ENCODE measurements around the gene PLD6.

DNA sequence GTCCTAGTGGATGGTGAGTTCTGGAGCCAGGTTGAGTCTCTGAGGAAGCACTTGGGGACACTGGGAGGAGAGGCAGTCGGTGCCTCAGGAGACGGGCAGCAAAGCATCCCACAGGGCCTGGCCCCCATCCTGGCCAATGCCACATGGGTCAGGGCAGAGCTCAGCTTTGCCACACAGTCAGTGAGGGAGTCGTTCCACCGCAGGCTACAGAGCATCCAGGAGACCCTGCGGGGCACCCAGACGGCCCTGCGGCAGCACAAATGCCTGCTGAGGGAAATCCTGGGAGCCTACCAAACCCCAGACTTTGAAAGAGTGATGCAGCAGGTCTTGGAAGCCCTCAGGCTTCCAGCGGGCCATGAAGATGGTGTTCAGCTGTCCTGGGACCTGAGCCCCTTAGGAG lies 39.7 kb downstream of the PLD6 start:
- TF ChIP-seq EZH2 (IDR thresholded peaks at IDR 0.05; ENCODE audit: borderline replicate concordance, insufficient read depth, low read depth, low read length, poor library complexity, severe bottlenecking) (no peak), CTCF (IDR thresholded peaks at IDR 0.05) (no peak)
